CD14-positive monocyte (primary cell): ENCODE measurements around the gene AARSD1. TPM values are rescaled to one million over a fixed set of nuclear protein-coding genes. Genes with fewer than 3 reads are reported as not detected.

ENCODE experiments used
- DNase-seq, 3 donors: peaks; one replicate each; pipeline ENCODE4 v3.0.0-alpha.2; 2011 to 2022
- H2AFZ ChIP-seq: 2 replicates; pipeline ENCODE4 v1.6.0; 2012; ENCODE audit warnings: mild to moderate bottlenecking, low read depth, low read length, inconsistent platforms; ENCODE audit not compliant: insufficient read depth, poor library complexity, severe bottlenecking
- H3K27ac ChIP-seq, 2 donors: 1 replicate in 1 of 2; 2 replicates in 1 of 2; pipeline ENCODE4 v1.5.1; 2012 to 2013; ENCODE audit warnings: low read length in 2 of 2, control low read depth in 1 of 2, inconsistent platforms in 1 of 2, low read depth in 1 of 2, mild to moderate bottlenecking in 1 of 2
- H3K27me3 ChIP-seq, 2 donors: one replicate each; pipeline versions ENCODE4 v1.6.0 to v1.6.1; 2011 to 2013; ENCODE audit warnings: low read length in 2 of 2; ENCODE audit not compliant: control insufficient read depth in 2 of 2, insufficient read depth in 2 of 2
- H3K36me3 ChIP-seq, 2 donors: replicated peaks in 1 of 2; 1 replicate in 1 of 2; 2 replicates in 1 of 2; pipeline versions ENCODE4 v1.5.1 to v1.6.1; 2012 to 2013; ENCODE audit warnings: low read length in 2 of 2, control low read depth in 1 of 2, inconsistent platforms in 1 of 2, mild to moderate bottlenecking in 1 of 2; ENCODE audit not compliant: insufficient read depth in 2 of 2, control insufficient read depth in 1 of 2
- H3K4me1 ChIP-seq, 2 donors: 1 replicate in 1 of 2; 2 replicates in 1 of 2; pipeline versions ENCODE4 v1.5.1 to v1.6.1; 2012 to 2013; ENCODE audit warnings: low read length in 2 of 2, control low read depth in 1 of 2, inconsistent platforms in 1 of 2, mild to moderate bottlenecking in 1 of 2, moderate library complexity in 1 of 2; ENCODE audit not compliant: insufficient read depth in 2 of 2, control insufficient read depth in 1 of 2
- H3K4me2 ChIP-seq: replicated peaks from 2 replicates; pipeline ENCODE3; 2012; ENCODE audit warnings: low read length, moderate library complexity, mild to moderate bottlenecking; ENCODE audit not compliant: poor library complexity, severe bottlenecking; ENCODE audit errors: extremely low read depth
- H3K4me3 ChIP-seq, 3 experiments: fragments of 200-600 bp in 1 of 3; sonication (generic) in 1 of 3; replicated peaks in 1 of 3; 1 replicate in 2 of 3; 2 replicates in 1 of 3; pipeline ENCODE4 v1.5.1; 2011 to 2013; ENCODE audit warnings: low read length in 3 of 3, mild to moderate bottlenecking in 3 of 3, control low read depth in 2 of 3, low read depth in 2 of 3, inconsistent platforms in 1 of 3, moderate library complexity in 1 of 3
- H3K79me2 ChIP-seq: 2 replicates; pipeline ENCODE4 v1.6.0; 2012; ENCODE audit warnings: mild to moderate bottlenecking, control low read depth, inconsistent platforms, low read length, moderate library complexity; ENCODE audit not compliant: insufficient read depth
- H3K9ac ChIP-seq: 2 replicates; pipeline ENCODE4 v1.6.0; 2017; ENCODE audit warnings: low read length, mild to moderate bottlenecking; ENCODE audit not compliant: insufficient read depth, poor library complexity, severe bottlenecking
- H3K9me3 ChIP-seq, 2 donors: replicated peaks in 1 of 2; 1 replicate in 1 of 2; 2 replicates in 1 of 2; pipeline versions ENCODE4 v1.5.1 to v1.6.1; 2012 to 2013; ENCODE audit warnings: low read length in 2 of 2, control low read depth in 1 of 2; ENCODE audit not compliant: control insufficient read depth in 1 of 2, insufficient read depth in 1 of 2
- H4K20me1 ChIP-seq: 2 replicates; pipeline ENCODE4 v1.6.0; 2012; ENCODE audit warnings: mild to moderate bottlenecking, low read length, control low read depth, moderate library complexity; ENCODE audit not compliant: insufficient read depth
- H3K27ac Mint-ChIP-seq, 7 donors: one replicate each; pipeline ENCODE4 v1.8.0; 2020; ENCODE audit warnings: mild to moderate bottlenecking in 7 of 7, mixed read lengths in 7 of 7, moderate library complexity in 6 of 7, inconsistent platforms in 2 of 7
- H3K27me3 Mint-ChIP-seq, 3 donors: one replicate each; pipeline ENCODE4 v1.8.0; 2021 to 2022; ENCODE audit warnings: low read depth in 3 of 3, mild to moderate bottlenecking in 3 of 3, mixed read lengths in 3 of 3, moderate library complexity in 3 of 3, inconsistent platforms in 1 of 3
- H3K36me3 Mint-ChIP-seq, 2 donors: one replicate each; pipeline ENCODE4 v1.8.0; 2020; ENCODE audit warnings: mixed read lengths in 2 of 2, inconsistent platforms in 1 of 2, mild to moderate bottlenecking in 1 of 2
- H3K4me1 Mint-ChIP-seq: one replicate; pipeline ENCODE4 v1.8.0; 2020; ENCODE audit warnings: mild to moderate bottlenecking, mixed read lengths
- H3K4me3 Mint-ChIP-seq, 2 donors: one replicate each; pipeline ENCODE4 v1.8.0; 2020; ENCODE audit warnings: mild to moderate bottlenecking in 2 of 2, mixed read lengths in 2 of 2, moderate library complexity in 1 of 2
- H3K9me3 Mint-ChIP-seq, 7 donors: one replicate each; pipeline ENCODE4 v1.8.0; 2020 to 2022; ENCODE audit warnings: mixed read lengths in 7 of 7, mild to moderate bottlenecking in 6 of 7, moderate library complexity in 6 of 7, inconsistent platforms in 2 of 7
- CTCF ChIP-seq: fragments of 200-600 bp; IDR thresholded peaks from one replicate; pipeline ENCODE4 v1.8.0; 2022; ENCODE audit warnings: antibody characterized with exemption, mild to moderate bottlenecking
- WGBS: methylation state at CpG from one replicate; pipeline ENCODE4 v1.1.5; 2013; ENCODE audit warnings: missing lambda C conversion rate; ENCODE audit not compliant: insufficient coverage; 5-methylcytosine and 5-hydroxymethylcytosine counted together
- intact Hi-C, 2 donors: fragments of 100-400 bp; cut with micrococcal nuclease; formaldehyde crosslinking; loops; one replicate each; pipeline versions ENCODE4 v1.15.0 to v1.15.1; 2023
- polyA plus RNA-seq, 3 donors: library from polyadenylated mRNA; depleted of rRNA in 1 of 3; unstranded in 2 of 3; stranded (reverse) in 1 of 3; fragments of 300-500 nt in 2 of 3; fragments of >200 nt in 1 of 3; fragmentation: Illumina TruSeq in 2 of 3; gene quantifications; 1 replicate in 2 of 3; 2 replicates in 1 of 3; pipeline ENCODE4 v1.2.3, GENCODE V29; 2012 to 2021

AARSD1 gene
- polyA plus RNA-seq, 3 donors = 14.4 to 31.8 (median 17.4) TPM

GRCh38 chr17:42999003-42999525, 34.8 kb upstream of the AARSD1 start:
- DNase-seq = no peak
- Histone ChIP-seq H3K9ac (peak overlapping the region; percentile 99), H4K20me1 (peaks cover 43% of the 10 kb centered on the region), H3K4me3 (peak overlapping the region; percentile 71 to 99 (median 76)), H3K27me3 (no peaks in the 10 kb centered on the region), H3K36me3 (peaks cover 33 to 50% of the 10 kb centered on the region in 2 donors), H3K27ac (peak overlapping the region; percentile 94 to 99), H3K9me3 (no peaks in the 10 kb centered on the region), H2AFZ (peak overlapping the region; percentile 88), H3K79me2 (peaks cover 38% of the 10 kb centered on the region), H3K4me2 (peak overlapping the region; percentile 90), H3K4me1 (peaks cover 47 to 50% of the 10 kb centered on the region in 2 donors)
- no CpG with 5 or more reads among the region's 10 CpGs for WGBS
- Mint-ChIP-seq H3K36me3 (peaks cover 49 to 58% of the 10 kb centered on the region in 2 donors), H3K27ac (peak overlapping the region; percentile 96 to 99 (median 99)), H3K27me3 (peaks cover 0 to 3% (median 0%) of the 10 kb centered on the region in 3 donors), H3K4me3 (peak overlapping the region; percentile 91 to 99), H3K9me3 (no peaks in the 10 kb centered on the region), H3K4me1 (peaks cover 45% of the 10 kb centered on the region)
- intact Hi-C loops = loop anchor here (5.0 to 10.0 kb wide), 3 partner anchors 154 to 432 kb away; partner anchors contain the start of genes AOC2 (in 2 of the 2) and MLX (in 1 of the 2)
- TF ChIP-seq CTCF = no peak

GRCh38 chr17:42997984-42998938, 34.0 kb upstream of the AARSD1 start, which contains the start of gene RPL27:
Gene RPL27 (plus strand): TSS chr17:42998419. CDS start chr17:42998751, 332 bp downstream.
- Histone ChIP-seq H3K27ac (peak within 1 kb of the TSS; percentile 94 to 99), H4K20me1 (peaks cover 39% of the 10 kb centered on the region), H3K9me3 (no peaks in the 10 kb centered on the region), H3K27me3 (no peaks in the 10 kb centered on the region), H3K4me1 (peaks cover 47 to 50% of the 10 kb centered on the region in 2 donors), H3K4me3 (peak within 1 kb of the TSS; percentile 71 to 99 (median 76)), H3K79me2 (peaks cover 38% of the 10 kb centered on the region), H3K4me2 (peak within 1 kb of the TSS; percentile 90), H3K36me3 (peaks cover 28 to 50% of the 10 kb centered on the region in 2 donors), H2AFZ (peak within 1 kb of the TSS; percentile 88), H3K9ac (peak within 1 kb of the TSS; percentile 99)
- intact Hi-C loops = loop anchor here (5.0 to 10.0 kb wide), 3 partner anchors 153 to 431 kb away; partner anchors contain the start of genes AOC2 (in 2 of the 2) and MLX (in 1 of the 2)
- Mint-ChIP-seq H3K27ac (peak within 1 kb of the TSS; percentile 96 to 99 (median 99)), H3K9me3 (no peaks in the 10 kb centered on the region), H3K27me3 (peaks cover 0 to 3% (median 0%) of the 10 kb centered on the region in 3 donors), H3K4me1 (peaks cover 45% of the 10 kb centered on the region), H3K4me3 (peak within 1 kb of the TSS; percentile 91 to 99), H3K36me3 (peaks cover 50 to 58% of the 10 kb centered on the region in 2 donors)
- DNase-seq = peak; percentile 99 to 100 (median 99)
- under 1% methylated on average over 43 of the region's 49 CpGs for WGBS
- TF ChIP-seq CTCF = peak; percentile 95
